Subcutaneous adipose tissue (tissue), 4 donors: ENCODE results near the gene HOXA11. TPM values are rescaled to one million over a fixed set of nuclear protein-coding genes. Genes with fewer than 3 reads are reported as not detected.

Source experiments
- CTCF ChIP-seq: fragments of 450-650 bp; IDR thresholded peaks from one replicate; pipeline ENCODE4 v1.5.1; 2016; ENCODE audit warnings: low read depth, mild to moderate bottlenecking, control low read depth, antibody characterized with exemption, moderate library complexity
- total RNA-seq, 4 donors: library from RNA; depleted of rRNA; stranded (reverse); fragments of >200 nt; gene quantifications; one replicate each; pipeline ENCODE4 v1.1.0, GENCODE V29; 2016

Gene HOXA11
- total RNA-seq, 4 donors from 2014 or later, result 1.8 to 4.1 (median 1.9) TPM

DNA sequence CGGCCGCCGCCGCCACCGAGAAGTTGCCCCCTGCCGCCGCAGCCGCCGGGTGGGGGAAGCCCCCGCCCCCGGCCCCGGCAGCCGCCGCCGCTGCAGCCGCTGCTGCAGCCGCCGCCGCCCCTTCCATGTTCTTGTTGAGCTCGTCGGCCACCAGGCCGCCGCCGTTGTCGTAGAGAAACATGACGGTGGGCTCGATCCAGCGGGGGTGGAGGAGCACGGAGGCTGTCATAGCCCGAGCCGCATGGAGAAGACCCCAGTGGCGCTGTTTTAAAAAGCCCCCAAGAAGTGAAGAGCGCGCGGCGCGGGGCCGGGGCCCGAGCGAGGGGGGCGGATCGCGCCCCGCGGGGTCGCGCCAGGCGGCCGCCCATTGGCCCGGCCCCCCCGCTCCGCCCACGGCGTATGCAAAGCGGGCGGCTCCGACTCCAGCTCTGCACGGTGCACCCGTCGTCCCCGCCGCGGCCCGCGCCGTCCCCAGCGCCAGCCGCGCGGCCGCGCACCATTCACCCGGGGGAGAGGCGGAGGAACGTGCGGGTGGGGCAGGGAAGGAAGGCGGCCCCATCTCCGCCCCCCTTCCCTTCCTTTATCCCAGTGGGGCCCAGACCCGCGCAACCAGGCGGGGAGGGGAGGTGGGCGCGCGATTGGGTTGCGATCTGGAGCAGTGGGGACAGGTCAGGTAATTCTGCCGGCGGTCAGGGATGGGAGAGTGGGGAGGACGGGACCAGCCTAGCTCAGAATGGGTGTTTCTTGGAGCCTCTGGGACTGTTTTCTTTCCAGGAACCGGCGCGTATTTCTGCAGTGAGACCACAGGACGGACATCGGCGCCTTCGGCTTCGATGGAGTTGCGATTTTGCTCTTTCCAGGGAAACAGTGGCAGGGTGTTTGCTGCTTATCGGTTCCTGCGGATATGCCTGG is 15.1 kb upstream of the HOXA11 start, which contains the start of gene HOXA13:
Gene HOXA13 (minus strand): TSS at position 243 of the 912 bp plus-strand sequence. CDS start 14 bp downstream, at position 229.
- TF ChIP-seq CTCF, result no peak

DNA sequence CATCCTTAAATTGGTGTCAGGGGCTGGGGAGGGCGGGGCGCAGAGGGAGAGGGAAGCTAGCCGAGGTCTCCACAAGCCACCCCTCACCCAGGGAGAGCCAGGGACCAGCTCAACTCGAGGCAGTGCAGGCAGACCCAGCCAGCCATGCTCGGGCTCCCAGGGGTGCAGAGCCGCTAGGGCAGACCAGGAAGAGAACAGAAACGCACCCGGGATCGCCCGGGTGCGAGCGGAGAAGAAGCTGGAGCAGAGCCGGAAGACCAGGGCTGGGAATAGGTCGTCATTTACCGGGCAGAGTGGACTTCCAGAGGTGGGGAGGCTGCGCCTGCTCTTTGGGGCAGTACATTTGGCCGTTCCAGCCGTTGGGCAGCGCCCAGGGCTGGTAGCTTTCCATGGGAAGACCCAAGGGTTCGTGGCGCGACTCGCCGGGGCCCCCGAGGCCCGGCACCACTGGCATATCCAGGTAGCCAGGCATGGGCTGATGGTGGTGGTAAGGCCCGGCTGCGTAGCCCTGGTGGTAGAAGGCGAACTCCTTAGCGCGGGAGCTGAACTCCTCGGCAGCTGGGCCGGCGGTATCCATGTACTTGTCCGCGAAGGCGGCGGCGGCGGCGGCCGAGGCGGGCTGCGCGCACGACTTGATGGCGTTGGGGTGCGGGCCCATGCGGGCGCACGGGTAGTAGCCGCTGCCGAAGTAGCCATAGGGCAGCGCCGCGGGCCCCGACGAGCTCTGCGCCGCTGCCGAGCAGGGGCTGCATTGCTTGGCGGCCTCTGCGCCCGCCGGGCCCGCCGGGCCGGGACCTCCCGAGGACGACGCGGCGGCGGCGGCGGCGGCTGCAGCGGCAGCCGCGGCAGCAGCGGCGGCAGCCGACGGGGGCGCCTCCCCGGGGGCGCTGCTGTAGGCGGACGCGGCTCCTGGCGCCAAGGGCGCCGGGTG is 14.1 kb upstream of the HOXA11 start:
- no peak for TF ChIP-seq CTCF

- no peak for TF ChIP-seq CTCF
Measured at GRCh38 chr7:27198138-27198841, 13.3 kb upstream of the HOXA11 start.

GRCh38 chr7:27197137-27198042 is 12.4 kb upstream of the HOXA11 start:
- no peak for TF ChIP-seq CTCF

- no peak for TF ChIP-seq CTCF
Measured at GRCh38 chr7:27196287-27196767, 11.3 kb upstream of the HOXA11 start.

- no peak for TF ChIP-seq CTCF
Measured at GRCh38 chr7:27194686-27195379, 9.8 kb upstream of the HOXA11 start.
